GM12878 (cell line): ENCODE results near the gene DUSP18. TPM values are rescaled to one million over a fixed set of nuclear protein-coding genes. Genes with fewer than 3 reads are reported as not detected.

Source experiments
- ATF2 ChIP-seq: IDR thresholded peaks from 2 replicates; pipeline ENCODE4 v1.6.1; 2012; ENCODE audit warnings: low read length, inconsistent platforms
- BCL11A ChIP-seq: IDR thresholded peaks from 2 replicates; pipeline ENCODE4 v1.6.1; 2011; ENCODE audit warnings: low read depth, low read length
- CBFB ChIP-seq: IDR thresholded peaks from 2 replicates; pipeline ENCODE4 v1.6.1; 2016; ENCODE audit warnings: antibody characterized with exemption, low read depth
- CHD4 ChIP-seq: fragments of 200-600 bp; sonication (generic); IDR thresholded peaks from 2 replicates; pipeline ENCODE4 v1.6.1; 2016; ENCODE audit warnings: mild to moderate bottlenecking
- CTCF ChIP-seq, 3 experiments: IDR thresholded peaks in 2 of 3; conservative IDR thresholded peaks in 1 of 3; 2 replicates each; pipeline ENCODE4 v1.5.1; 2011; ENCODE audit warnings: low read depth in 3 of 3, low read length in 3 of 3, mild to moderate bottlenecking in 3 of 3, control low read depth in 2 of 3, moderate library complexity in 2 of 3, inconsistent platforms in 1 of 3, mixed read lengths in 1 of 3; ENCODE audit not compliant: control insufficient read depth in 2 of 3, insufficient read depth in 1 of 3; ENCODE audit errors: extremely low read depth in 1 of 3
- DPF2 ChIP-seq: fragments of 450-650 bp; IDR thresholded peaks from 2 replicates; pipeline ENCODE4 v1.6.1; 2017; ENCODE audit warnings: mild to moderate bottlenecking
- EED ChIP-seq: sonication (generic); IDR thresholded peaks from 2 replicates; pipeline ENCODE4 v1.6.1; 2016; ENCODE audit warnings: antibody characterized with exemption, low read depth
- ETV6 ChIP-seq, 2 experiments: fragments of 450-650 bp in 1 of 2; IDR thresholded peaks in 1 of 2; conservative IDR thresholded peaks in 1 of 2; 2 replicates each; pipeline ENCODE4 v1.6.1; 2014; ENCODE audit warnings: antibody characterized with exemption in 1 of 2, borderline replicate concordance in 1 of 2, low read depth in 1 of 2, mild to moderate bottlenecking in 1 of 2, moderate library complexity in 1 of 2
- JUND ChIP-seq: IDR thresholded peaks from 2 replicates; pipeline ENCODE4 v1.6.1; 2012; ENCODE audit warnings: low read depth, mild to moderate bottlenecking, low read length, improper control_type of control experiment, moderate library complexity
- KAT2A ChIP-seq: conservative IDR thresholded peaks from 2 replicates; pipeline ENCODE4 v1.6.1; 2011; ENCODE audit warnings: low read depth, low read length; ENCODE audit not compliant: control insufficient read depth
- KDM1A ChIP-seq: fragments of 200-600 bp; sonication (generic); IDR thresholded peaks from 2 replicates; pipeline ENCODE4 v1.6.1; 2016; ENCODE audit warnings: borderline replicate concordance
- MTA2 ChIP-seq: fragments of 450-650 bp; IDR thresholded peaks from 2 replicates; pipeline ENCODE4 v1.6.1; 2016; ENCODE audit warnings: low read depth, mild to moderate bottlenecking, moderate library complexity
- NR2C2 ChIP-seq: IDR thresholded peaks from 2 replicates; pipeline ENCODE4 v1.6.1; 2011; ENCODE audit warnings: borderline replicate concordance, low read depth; ENCODE audit not compliant: control insufficient read depth, insufficient read length
- PAX5 ChIP-seq: IDR thresholded peaks from 2 replicates; pipeline ENCODE4 v1.6.1; 2011; ENCODE audit warnings: low read depth, low read length, borderline replicate concordance
- RELA ChIP-seq: fragments of 450-650 bp; IDR thresholded peaks from 2 replicates; pipeline ENCODE4 v1.8.0; 2014; ENCODE audit warnings: borderline replicate concordance; ENCODE audit not compliant: partially characterized antibody
- RFX5 ChIP-seq: IDR thresholded peaks from 2 replicates; pipeline ENCODE4 v1.6.1; 2011; ENCODE audit warnings: low read depth, low read length, improper control_type of control experiment
- SUZ12 ChIP-seq: fragments of 200-600 bp; sonication (generic); IDR thresholded peaks from one replicate; pipeline ENCODE4 v1.6.1; 2018; ENCODE audit warnings: antibody characterized with exemption, mild to moderate bottlenecking; ENCODE audit not compliant: unreplicated experiment
- TCF12 ChIP-seq: IDR thresholded peaks from 2 replicates; pipeline ENCODE4 v1.6.1; 2011; ENCODE audit warnings: low read depth, mild to moderate bottlenecking, low read length
- WRNIP1 ChIP-seq: IDR thresholded peaks from 2 replicates; pipeline ENCODE4 v1.6.1; 2011; ENCODE audit warnings: low read depth, low read length, improper control_type of control experiment, borderline replicate concordance
- YBX1 ChIP-seq: fragments of 450-650 bp; IDR thresholded peaks from 2 replicates; pipeline ENCODE4 v1.6.1; 2016; ENCODE audit warnings: antibody characterized with exemption
- YY1 ChIP-seq: IDR thresholded peaks from 2 replicates; pipeline ENCODE4 v1.6.1; 2011; ENCODE audit warnings: low read depth, mild to moderate bottlenecking, low read length
- ZNF217 ChIP-seq: fragments of 450-650 bp; IDR thresholded peaks from 2 replicates; pipeline ENCODE4 v1.6.1; 2017; ENCODE audit warnings: antibody characterized with exemption, mild to moderate bottlenecking
- ZNF592 ChIP-seq: fragments of 450-650 bp; IDR thresholded peaks from 2 replicates; pipeline ENCODE4 v1.6.1; 2017; ENCODE audit warnings: mild to moderate bottlenecking, moderate library complexity
- polyA plus RNA-seq, 11 experiments: library from polyadenylated mRNA; depleted of rRNA in 4 of 11; unstranded in 6 of 11; stranded (reverse) in 5 of 11; fragments of >200 nt; fragmentation: Nextera tagmentation in 4 of 11; fragmentation: Illumina TruSeq in 1 of 11; extraction: Ambion mirVana in 4 of 11; extraction: Trizol in 1 of 11; gene quantifications; 1 replicate in 1 of 11; 2 replicates in 10 of 11; pipeline versions ENCODE4 v1.2.1 to v1.2.3, GENCODE V29; 2011 to 2016; ENCODE audit warnings: inconsistent platforms in 2 of 11, missing spikeins in 2 of 11, low read depth in 1 of 11
- total RNA-seq, 4 experiments: library from RNA; depleted of rRNA in 3 of 4; stranded (reverse); fragments of >200 nt in 3 of 4; fragmentation: Illumina TruSeq in 1 of 4; extraction: Trizol in 1 of 4; gene quantifications; 2 replicates each; pipeline versions ENCODE4 v1.2.1 to v1.2.3, GENCODE V29; 2013 to 2021

The DUSP18 gene
- total and polyA plus RNA-seq, 10 of the 15 experiments (the other 5 are each of a cell fraction or from before 2014, with no cell fraction given), result 1.9 to 11.9 (median 7.7) TPM

- TF ChIP-seq YBX1, result no peak
- TF ChIP-seq KAT2A, result no peak
- no peak for TF ChIP-seq CBFB
- TF ChIP-seq SUZ12, result no peak
- TF ChIP-seq JUND, result no peak; the same call in 1 of the 2 replicates
- no peak for TF ChIP-seq ZNF592
- TF ChIP-seq RELA, result peak; percentile 62
- TF ChIP-seq EED, result 0 out of 2 replicates have a peak, but pooled peaks have one; percentile 24
- TF ChIP-seq KDM1A, result no peak
- TF ChIP-seq ZNF217, result no peak
- TF ChIP-seq MTA2, result no peak; the same call in 1 of the 2 replicates
- TF ChIP-seq NR2C2, result no peak
- TF ChIP-seq PAX5, result no peak
- no peak for TF ChIP-seq CHD4
- TF ChIP-seq ATF2, result no peak
- no peak for TF ChIP-seq WRNIP1
- TF ChIP-seq BCL11A, result no peak
- TF ChIP-seq TCF12, result peak; percentile 52; the same call in 1 of the 2 replicates
- TF ChIP-seq DPF2, result peak; percentile 74; the same call in 1 of the 2 replicates
- TF ChIP-seq ETV6 (conservative IDR thresholded peaks at IDR 0.05 in 1 of 2, IDR thresholded peaks at IDR 0.05 in 1 of 2; ENCODE audit: borderline replicate concordance in 1 of 2, low read depth in 1 of 2), result peak in 1 of 2 experiments; percentile 12; a peak in 1 of 4 replicates
- no peak for TF ChIP-seq RFX5
- TF ChIP-seq YY1, result peak; percentile 74; the same call in 1 of the 2 replicates
- peak; percentile 92 to 96 (median 93) for TF ChIP-seq CTCF (IDR thresholded peaks at IDR 0.05 in 2 of 3, conservative IDR thresholded peaks at IDR 0.05 in 1 of 3; ENCODE audit: control insufficient read depth in 2 of 3, extremely low read depth in 1 of 3, insufficient read depth in 1 of 3, low read depth in 3 of 3, low read length in 3 of 3)
Measured at GRCh38 chr22:30634471-30635233, 33.0 kb downstream of the DUSP18 start (continued).
